K562 (cell line): ENCODE measurements around the gene ENO3.

Source experiments
- BHLHE40 ChIP-seq: IDR thresholded peaks from 2 replicates; pipeline ENCODE4 v1.6.1; 2011; ENCODE audit warnings: low read length, improper control_type of control experiment
- FOS ChIP-seq: IDR thresholded peaks from 3 replicates; pipeline ENCODE4 v1.6.1; 2011; ENCODE audit not compliant: insufficient read length; ENCODE audit errors: extremely low read depth
- SMARCA5 ChIP-seq: fragments of 450-650 bp; IDR thresholded peaks from 2 replicates; pipeline ENCODE4 v1.6.1; 2016
- YY1 ChIP-seq, 3 experiments: IDR thresholded peaks; 2 replicates each; pipeline ENCODE4 v1.6.1; 2011; ENCODE audit warnings: low read length in 2 of 3, mild to moderate bottlenecking in 2 of 3, moderate library complexity in 2 of 3, borderline replicate concordance in 1 of 3, control low read depth in 1 of 3, low read depth in 1 of 3; ENCODE audit not compliant: insufficient read depth in 3 of 3, insufficient replicate concordance in 2 of 3, control insufficient read depth in 1 of 3, insufficient read length in 1 of 3; ENCODE audit errors: extremely low read depth in 1 of 3
- TF ChIP-seq, protein P1 (sequence below), 3 experiments: IDR thresholded peaks in 2 of 3; conservative IDR thresholded peaks in 1 of 3; 2 replicates each; pipeline ENCODE4 v1.5.1; 2011 to 2012; ENCODE audit warnings: low read length in 3 of 3, mild to moderate bottlenecking in 3 of 3, control low read depth in 2 of 3, improper control_type of control experiment in 1 of 3, inconsistent platforms in 1 of 3, low read depth in 1 of 3, mixed read lengths in 1 of 3, moderate library complexity in 1 of 3; ENCODE audit not compliant: insufficient read depth in 2 of 3

- TF ChIP-seq FOS (no peak), BHLHE40 (no peak), YY1 (IDR thresholded peaks at IDR 0.05; ENCODE audit: borderline replicate concordance in 1 of 3, control insufficient read depth in 1 of 3, extremely low read depth in 1 of 3, insufficient read depth in 3 of 3, insufficient read length in 1 of 3, insufficient replicate concordance in 2 of 3, low read depth in 1 of 3, low read length in 2 of 3) (no peak), SMARCA5 (no peak)
- TF ChIP-seq, protein P1, sequence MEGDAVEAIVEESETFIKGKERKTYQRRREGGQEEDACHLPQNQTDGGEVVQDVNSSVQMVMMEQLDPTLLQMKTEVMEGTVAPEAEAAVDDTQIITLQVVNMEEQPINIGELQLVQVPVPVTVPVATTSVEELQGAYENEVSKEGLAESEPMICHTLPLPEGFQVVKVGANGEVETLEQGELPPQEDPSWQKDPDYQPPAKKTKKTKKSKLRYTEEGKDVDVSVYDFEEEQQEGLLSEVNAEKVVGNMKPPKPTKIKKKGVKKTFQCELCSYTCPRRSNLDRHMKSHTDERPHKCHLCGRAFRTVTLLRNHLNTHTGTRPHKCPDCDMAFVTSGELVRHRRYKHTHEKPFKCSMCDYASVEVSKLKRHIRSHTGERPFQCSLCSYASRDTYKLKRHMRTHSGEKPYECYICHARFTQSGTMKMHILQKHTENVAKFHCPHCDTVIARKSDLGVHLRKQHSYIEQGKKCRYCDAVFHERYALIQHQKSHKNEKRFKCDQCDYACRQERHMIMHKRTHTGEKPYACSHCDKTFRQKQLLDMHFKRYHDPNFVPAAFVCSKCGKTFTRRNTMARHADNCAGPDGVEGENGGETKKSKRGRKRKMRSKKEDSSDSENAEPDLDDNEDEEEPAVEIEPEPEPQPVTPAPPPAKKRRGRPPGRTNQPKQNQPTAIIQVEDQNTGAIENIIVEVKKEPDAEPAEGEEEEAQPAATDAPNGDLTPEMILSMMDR (IDR thresholded peaks at IDR 0.05 in 2 of 3, conservative IDR thresholded peaks at IDR 0.05 in 1 of 3; ENCODE audit: insufficient read depth in 2 of 3, low read depth in 1 of 3, low read length in 3 of 3), result no peak
Observed at GRCh38 chr17:4921320-4921719, 29.6 kb upstream of the ENO3 start.
